KBM-7 (cell line): ENCODE data around the gene KMT2D.
A peak's percentile ranks its signal among the peaks of the same experiment; 100 is the strongest.

Source experiments
- DNase-seq: peaks from one replicate; pipeline ENCODE4 v3.0.0-alpha.2; 2015
- in situ Hi-C: fragments of 300-500 bp; cut with MboI; formaldehyde crosslinking; loops from 2 replicates; pipeline ENCODE4 v1.14.3; 2020; ENCODE audit warnings: low sequenced_read_pairs, low pct_unique_long_range_greater_than_20kb, mixed read lengths

Gene KMT2D, protein sequence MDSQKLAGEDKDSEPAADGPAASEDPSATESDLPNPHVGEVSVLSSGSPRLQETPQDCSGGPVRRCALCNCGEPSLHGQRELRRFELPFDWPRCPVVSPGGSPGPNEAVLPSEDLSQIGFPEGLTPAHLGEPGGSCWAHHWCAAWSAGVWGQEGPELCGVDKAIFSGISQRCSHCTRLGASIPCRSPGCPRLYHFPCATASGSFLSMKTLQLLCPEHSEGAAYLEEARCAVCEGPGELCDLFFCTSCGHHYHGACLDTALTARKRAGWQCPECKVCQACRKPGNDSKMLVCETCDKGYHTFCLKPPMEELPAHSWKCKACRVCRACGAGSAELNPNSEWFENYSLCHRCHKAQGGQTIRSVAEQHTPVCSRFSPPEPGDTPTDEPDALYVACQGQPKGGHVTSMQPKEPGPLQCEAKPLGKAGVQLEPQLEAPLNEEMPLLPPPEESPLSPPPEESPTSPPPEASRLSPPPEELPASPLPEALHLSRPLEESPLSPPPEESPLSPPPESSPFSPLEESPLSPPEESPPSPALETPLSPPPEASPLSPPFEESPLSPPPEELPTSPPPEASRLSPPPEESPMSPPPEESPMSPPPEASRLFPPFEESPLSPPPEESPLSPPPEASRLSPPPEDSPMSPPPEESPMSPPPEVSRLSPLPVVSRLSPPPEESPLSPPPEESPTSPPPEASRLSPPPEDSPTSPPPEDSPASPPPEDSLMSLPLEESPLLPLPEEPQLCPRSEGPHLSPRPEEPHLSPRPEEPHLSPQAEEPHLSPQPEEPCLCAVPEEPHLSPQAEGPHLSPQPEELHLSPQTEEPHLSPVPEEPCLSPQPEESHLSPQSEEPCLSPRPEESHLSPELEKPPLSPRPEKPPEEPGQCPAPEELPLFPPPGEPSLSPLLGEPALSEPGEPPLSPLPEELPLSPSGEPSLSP (N-terminal part only)

DNA sequence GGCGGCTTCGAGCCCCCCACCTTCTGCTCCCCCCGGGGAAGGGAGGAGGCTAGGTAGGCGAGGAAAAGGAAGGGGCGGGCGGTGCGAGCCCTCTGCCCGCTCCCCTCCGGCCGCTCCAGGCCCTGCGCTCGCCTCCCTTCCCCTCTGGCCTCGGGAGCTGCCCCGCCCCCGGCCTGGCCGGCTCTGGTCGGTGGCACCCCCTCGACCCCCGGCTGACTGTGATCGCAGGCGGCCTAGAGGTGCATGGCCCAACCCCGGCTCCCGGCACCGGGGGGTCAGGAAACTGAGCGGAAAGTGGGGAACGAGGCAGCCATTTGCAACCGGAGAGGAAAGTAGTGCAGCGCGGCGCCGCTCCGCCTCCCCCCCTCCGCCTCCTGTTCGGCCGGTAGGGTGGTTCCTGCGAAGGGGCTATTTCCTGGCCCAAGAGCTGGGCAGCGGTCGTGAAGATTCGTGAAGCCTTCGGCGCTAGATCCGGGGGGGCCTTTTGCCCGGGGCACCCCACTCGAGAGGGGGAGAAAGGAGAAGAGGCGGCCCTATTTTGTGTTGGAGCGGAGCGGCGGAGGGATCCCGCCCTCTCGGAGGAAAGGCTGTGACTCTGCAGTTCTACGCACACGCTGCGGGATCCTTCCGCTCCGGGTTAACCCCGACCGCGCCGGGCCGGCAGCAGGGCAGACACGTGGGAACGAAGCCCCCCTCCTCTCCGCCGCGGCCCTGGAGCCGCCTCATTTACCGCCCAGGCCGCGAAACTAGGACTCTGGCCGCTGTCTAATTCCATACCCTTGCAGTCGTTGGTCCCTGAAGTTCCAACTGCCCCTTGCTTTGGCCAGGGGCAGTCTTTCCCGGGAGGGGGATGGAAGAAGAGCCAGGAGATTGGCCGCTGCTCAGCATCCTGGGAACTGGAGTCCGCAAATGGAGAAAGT lies at the start of gene KMT2D:
KMT2D (minus strand) TSS at position 558 of the 920 bp plus-strand sequence. CDS start 5,470 bp downstream, outside the sequence.
- peak; percentile 93 for DNase-seq
- in situ Hi-C loops: no loop called here

DNA sequence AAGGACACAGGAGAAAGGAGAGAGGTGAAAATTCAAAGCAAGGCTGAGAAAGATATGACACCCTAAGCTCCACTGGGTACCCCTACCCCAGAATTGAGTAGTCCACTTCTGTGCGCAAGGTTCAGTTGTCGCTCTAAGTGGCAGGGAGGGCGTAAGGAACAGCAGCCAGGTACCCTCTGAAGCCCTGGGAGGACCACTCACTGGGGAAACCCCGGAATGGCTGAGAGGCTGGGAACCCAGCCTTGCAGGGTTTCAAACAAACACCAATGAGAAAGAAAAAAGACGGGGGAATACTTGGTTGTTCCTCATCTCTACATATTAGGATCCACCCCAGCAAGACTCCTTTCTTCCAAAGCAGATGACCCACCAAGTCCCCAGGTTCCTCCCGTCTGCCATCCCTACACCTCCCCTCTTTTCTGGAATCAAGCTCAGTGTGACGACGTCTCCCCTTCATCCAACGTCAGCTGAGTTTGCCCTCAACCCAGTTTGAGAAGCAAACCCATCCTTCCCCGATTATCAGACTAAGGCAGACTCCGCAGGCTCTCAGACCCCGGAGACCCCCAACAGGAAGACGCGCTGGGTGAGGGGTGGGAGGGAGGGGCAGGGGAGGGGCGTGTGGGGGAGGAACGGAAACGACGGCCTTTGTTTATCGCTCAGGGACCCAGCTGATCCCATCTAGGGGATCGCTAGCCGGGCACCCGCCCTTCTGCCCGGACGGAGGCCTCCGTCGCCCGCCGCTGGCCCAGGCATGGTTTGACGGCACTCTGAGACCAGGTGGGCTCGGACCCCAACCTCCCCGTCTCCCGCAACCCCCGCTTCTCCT lies 49.3 kb upstream of the KMT2D start:
- DNase-seq: peak; percentile 12
- in situ Hi-C loops: no loop called here

DNA sequence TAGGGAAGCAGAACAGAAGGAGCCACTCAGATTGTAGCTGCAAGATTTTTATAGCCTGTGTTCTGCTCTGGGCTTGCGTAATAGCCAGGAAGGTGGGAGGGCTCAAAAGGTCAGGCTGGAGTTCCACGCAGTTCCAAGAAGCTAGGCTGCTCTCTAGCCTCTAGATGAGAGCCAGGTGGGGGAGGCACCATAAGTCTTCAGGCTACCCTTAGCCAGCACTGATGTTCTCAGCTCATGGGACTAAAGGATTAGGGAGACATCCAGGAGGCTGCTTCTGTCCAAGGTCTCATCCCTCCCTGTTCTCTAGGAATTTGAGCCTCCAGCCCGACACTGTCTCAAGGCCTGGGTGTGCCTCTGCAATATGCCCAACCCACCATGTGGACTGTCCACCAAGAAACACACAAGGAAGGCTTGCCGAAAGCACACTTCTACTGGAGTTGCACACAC lies 48.4 kb upstream of the KMT2D start:
- in situ Hi-C loops: no loop called here
- DNase-seq: peak; percentile 85

DNA sequence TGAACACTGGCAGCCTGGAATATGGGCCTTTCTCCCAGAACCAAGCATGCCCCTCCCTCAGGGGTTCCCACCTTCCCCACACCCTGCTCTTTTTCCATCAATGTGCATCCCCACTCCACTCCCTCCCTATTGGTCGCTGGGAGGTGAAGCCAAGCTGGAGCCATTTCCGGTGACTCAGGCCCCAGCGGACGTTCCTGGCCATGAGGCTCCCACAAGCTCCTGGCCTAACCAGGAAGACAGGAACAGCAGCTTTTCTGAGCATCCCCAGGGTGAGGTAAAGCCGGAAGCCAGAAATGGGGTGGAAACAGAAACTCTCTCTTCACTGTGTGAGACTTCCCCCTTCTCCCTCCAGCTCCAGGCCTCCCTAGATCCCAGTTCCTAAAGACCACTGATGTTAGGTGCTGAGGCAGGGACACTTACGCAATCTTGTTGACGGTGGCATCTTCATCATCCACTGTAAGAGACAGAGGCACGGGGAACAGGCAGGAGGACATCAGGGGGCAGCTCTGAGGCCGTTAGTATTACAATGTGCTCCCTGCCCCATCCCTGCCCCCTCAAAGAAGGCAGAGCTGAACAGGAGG lies 45.0 kb upstream of the KMT2D start:
- in situ Hi-C loops: no loop called here
- no peak for DNase-seq

DNA sequence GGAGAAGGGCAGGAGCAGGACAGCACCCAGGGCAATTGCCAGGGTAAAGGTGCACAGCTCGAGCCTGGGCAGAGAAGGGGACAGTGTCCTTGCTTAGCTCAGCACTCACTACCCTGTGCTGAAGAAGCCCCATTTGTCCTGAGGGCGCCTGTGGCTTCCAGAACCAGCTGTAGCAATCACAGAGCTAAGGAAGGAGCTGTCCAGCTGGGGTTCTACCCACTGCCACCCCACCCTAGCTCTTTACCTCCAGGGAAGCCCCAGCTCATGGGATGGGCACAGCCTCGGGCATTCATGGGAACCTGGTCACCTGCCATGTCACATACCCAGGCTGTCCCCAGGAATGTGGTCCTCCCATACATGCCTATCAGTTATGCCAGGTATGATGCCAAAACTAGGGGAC lies 44.2 kb upstream of the KMT2D start:
- no peak for DNase-seq
- in situ Hi-C loops: no loop called here

DNA sequence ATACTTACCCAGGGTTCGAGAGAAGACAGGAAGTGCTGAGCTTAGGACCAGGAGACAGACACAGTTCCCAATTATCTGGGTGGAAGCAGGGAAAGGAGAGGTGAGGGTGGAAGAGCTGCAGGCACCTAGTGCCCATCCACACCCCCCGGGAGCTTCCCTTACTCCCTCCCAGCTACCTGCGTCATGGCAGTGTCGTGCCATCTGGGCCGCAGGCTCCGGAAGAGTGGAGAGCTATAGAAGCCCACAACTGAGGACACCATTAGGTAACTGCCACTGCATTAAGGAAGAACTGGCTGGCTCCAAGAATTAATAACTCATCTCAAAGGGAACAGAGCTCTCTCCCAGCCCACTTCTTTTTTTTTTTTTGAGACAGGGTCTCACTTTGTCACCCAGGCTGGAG lies 39.8 kb upstream of the KMT2D start:
- no peak for DNase-seq
- in situ Hi-C loops: no loop called here

DNA sequence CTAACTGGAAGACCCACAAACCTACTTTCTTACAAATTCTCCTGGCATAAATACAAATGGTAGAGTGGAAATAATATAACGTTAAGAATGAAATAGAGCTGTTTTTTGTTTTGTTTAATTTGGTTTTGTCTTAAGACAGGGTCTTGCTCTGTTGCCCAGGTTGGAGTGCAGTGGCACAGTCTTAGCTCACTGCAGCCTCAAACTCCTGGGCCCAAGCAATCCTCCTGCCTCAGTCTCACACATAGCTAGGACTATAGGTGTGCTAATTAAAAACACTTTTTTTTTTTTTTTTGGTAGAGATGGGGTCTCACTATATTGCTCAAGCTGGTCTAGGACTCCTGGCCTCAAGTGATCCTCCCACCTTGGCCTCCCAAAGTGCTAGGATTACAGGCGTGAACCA lies 38.1 kb upstream of the KMT2D start:
- no peak for DNase-seq
- in situ Hi-C loops: no loop called here

DNA sequence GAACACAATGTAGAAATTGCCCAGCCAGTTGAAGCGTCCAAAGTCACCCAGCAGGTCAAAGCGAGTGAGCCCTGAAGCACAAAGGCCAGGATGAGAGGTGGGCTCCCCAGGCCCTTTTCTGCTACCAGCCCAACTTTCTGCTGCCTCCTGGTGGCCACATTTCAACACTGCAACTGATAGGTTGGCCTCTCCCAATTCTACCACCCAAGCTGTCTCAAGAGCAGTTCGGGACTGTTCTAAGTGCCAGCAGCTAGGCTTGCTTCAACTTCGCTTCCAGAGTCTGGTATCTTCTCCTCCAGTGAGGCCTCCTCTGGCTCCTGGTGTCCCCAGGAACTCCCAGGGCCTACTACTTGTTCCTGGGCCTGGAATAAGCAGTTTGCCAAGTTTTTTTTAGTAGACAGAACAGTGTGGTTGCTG lies 37.4 kb upstream of the KMT2D start:
- peak; percentile 84 for DNase-seq
- in situ Hi-C loops: no loop called here

DNA sequence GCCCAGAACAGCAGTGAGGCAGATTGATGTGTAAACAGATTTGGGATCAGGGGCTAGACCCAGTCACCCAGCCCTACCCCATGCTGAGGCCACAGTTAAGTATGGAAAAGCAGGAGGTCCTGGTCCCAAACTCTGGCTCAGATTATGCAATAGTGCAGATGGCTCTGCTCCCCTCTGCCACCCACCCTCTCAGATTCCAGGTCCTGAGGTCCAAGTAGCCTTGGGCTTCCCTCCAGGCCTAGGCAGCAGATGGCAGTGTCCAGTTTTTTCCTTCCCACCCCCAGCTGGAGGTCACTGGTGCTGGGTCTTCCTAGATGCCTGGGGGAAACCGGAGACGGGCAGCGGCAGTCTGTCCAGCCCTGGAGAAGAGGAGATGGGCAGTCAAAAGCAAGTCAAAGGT lies 36.8 kb upstream of the KMT2D start:
- DNase-seq: no peak
- in situ Hi-C loops: no loop called here

DNA sequence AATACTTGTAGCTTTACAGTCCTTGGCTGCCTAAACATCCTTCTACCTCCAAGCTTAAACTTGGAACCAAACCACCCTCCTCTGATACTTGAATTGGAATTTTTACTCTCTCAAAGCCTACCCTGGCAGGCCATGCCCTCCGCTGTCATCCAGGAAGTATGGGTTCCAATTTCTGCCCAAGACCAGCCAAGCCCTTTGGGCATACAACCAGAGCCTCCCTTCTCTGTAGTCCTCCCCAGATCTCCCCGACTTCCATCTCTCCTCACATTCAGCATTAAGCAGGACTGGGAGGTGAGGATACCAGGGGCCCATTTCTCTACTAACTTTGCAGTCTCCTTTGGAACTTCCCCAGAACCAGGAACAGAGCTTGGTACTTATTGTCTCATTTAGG lies 34.4 kb upstream of the KMT2D start:
- in situ Hi-C loops: no loop called here
- DNase-seq: no peak

DNA sequence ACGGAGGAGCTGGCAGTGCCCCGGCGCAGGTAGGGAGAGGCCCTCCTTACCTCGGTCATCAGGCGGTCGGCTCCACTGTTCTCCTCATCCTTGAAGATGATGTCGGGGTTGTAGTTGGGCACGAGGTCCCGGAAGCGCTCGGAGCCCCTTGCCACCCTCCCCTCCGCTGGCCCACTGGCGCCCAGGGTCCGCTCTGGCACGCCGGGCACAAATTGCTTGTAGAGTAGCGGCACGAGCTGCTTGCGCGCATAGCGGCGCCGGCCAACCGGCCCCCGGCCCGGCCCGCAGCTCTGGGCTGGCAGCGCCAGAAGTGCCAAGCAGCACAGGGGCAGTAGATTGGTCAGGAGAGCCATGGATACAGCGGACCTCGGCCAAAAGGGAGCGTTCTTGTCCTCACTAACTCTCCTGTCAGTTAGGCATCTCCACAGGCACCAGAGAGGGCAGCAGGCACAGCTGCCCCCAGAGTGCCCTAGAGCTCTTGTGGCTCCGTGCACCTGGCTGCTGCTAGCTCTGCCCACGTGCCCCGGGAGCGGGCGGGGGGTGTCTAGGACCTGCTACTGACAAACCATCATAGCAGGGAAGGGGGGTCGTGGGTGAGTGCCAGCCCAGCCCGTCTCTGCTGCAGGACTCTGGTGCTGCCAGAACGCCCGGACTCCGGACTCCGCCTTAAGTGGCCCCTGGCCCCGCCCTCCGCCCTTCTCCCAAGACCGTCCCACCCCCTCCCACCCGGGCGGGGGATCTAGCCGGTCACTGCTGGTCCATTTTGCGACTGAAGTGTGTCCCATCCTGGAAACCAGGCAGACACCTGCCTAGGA lies 33.8 kb upstream of the KMT2D start, which contains the start of gene DHH:
DHH (minus strand) TSS at position 642 of the 815 bp plus-strand sequence; CDS start at position 353, 289 bp downstream.
- DNase-seq: no peak
- in situ Hi-C loops: no loop called here

DNA sequence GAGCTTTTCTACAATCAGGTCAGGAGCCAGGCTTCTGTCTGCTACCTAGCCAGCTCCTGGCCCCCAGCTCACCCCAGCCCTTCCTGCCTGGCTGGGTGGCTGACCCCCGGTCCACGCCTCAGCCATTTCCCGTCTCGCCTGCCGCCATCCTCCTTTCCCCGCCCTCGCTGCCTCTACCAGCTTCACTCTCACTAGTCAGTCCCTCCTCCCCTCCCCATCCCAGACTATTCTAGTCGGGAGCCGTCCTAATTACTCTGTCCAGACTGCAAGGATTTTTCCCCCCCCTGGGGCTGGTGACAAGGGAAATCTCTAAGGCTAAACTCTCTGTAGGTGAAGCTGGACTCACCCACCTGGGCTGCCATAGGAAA lies 33.2 kb upstream of the KMT2D start:
- no peak for DNase-seq

DNA sequence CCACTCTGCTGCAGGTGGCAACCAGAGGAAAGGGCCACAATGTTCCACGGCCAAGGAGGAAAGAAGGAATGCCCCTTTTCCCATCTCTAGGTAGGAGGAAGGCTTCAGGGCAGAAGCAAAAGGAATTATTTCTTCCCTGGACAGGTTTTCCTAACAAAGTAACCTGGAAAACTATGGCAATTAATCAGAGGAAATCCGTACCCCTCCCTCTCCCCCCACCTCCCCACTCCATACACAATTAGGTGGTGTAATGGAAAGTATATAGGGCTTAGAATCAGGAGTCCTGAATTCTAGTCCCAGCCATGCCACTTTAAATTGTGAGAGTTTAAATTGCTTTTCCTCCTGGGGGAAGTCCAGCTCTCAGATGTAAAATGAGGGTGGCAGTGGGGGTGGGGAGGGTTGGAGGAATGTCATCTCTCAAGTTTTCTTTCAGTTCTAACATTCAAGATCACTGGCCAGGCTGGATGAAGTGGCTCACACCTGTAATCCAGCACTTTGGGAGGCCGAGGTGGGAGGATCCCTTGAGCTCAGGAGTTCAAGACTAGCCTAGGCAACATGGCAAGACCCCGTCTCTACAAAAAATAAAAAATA lies 32.3 kb upstream of the KMT2D start:
- in situ Hi-C loops: no loop called here
- DNase-seq: no peak

More for the DNA sequence above, 33.2 kb upstream of the KMT2D start:
- in situ Hi-C loops: no loop called here

DNA sequence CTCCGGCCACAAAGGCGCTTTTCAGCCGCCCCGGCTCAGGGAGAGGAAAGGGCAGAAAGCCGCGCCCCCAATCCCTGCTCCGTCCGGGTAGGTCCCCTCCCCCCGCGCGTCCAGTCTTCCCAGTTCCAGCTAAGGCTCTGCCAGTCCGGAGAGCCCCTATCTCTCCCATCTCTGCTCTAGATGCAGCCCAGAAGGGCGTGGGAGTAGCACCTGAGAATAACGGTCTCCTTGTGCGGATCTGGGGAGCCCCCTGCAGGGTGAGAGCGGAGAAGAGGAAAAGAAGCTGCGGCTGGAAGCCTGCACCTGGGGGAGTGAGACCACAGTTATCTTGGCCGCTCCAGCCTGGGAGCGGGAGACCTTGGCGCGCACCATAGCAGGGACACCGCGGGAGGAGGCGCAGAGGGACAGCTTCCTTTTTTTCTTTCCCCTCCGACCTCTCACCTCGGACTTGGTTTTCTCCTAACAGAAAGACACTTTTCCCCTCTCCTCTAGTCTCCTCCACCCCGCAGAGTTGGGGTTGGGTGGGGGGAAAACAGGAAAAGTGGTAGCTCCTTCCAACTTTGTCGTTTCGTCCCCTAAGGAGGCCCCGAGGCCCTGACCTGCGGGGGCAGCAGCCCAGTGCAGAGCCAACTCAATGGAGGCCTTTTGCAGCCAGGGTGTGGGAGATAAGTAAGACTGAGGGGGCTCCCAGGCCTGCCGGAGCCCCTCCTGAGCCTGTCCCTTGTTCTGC lies 31.7 kb upstream of the KMT2D start:
- peak; percentile 92 for DNase-seq
- in situ Hi-C loops: no loop called here

DNA sequence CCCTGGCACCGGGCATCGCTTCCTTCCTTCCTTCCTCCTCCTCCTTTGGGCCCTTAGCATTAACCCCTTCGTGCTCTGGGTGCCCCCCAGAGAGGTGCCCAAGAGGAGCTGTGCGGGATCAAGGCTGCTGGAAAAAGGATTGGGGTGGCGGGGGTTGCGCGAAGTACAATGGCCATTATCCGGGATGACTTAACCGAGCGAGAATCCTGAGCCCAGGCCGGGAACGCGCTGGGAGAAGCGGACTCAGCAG lies 31.2 kb upstream of the KMT2D start:
- in situ Hi-C loops: no loop called here
- no peak for DNase-seq

DNA sequence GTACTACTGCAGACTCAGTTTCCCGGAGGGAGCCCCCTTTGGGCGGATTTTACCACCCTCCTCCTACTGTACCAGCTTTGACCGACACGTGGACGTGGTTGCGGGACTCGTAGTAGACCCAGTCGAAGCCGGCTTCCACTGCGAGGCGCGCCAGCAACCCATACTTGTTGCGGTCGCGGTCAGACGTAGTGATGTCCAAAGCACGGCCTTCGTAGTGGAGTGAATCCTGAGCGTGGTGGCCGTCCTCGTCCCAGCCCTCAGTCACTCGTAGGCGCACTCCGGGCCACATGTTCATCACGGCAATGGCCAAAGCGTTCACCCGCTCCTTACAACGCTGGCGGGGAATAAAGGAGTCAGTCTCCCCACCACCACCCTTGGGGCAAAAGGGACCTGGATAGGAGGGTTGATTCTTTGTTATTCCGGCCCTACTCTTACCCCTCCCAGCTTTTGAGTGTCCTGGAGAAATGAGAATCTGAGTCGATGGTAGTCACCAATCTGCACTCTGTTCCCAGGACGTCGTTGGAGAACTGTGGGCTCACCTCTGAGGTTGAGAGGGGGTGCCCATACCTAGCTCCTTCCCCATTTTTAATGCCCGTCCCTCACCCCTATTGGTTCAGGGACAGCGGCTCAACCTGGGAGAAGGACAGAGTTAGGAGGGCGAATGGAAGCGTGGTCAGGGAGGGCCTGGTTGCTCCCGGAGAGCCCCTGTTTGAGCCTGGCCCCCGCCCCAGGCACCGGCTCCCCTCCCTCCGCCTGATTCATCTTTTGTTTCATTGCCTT lies 30.7 kb upstream of the KMT2D start:
- in situ Hi-C loops: no loop called here
- no peak for DNase-seq
